Measurements from ENCODE around the gene APOE. TPM values are rescaled to one million over a fixed set of nuclear protein-coding genes. Genes with fewer than 3 reads are reported as not detected.
A peak's percentile ranks its signal among the peaks of the same experiment; 100 is the strongest.

Gene APOE
- total RNA-seq, 1 donor from 2014 or later = 258 TPM

GRCh38 chr19:44948237-44948636 is 42.6 kb downstream of the APOE start:
- no peaks in the 10 kb centered on the region for H3K9me3 Mint-ChIP-seq (ENCODE audit: unreplicated experiment)
- H3K4me1 Mint-ChIP-seq (ENCODE audit: unreplicated experiment) = no peaks in the 10 kb centered on the region
- peaks cover 2% of the 10 kb centered on the region for H3K27me3 Mint-ChIP-seq (ENCODE audit: unreplicated experiment)
- no peak for DNase-seq (ENCODE audit: low spot score)
- no peak overlapping the region for H3K27ac Mint-ChIP-seq (ENCODE audit: unreplicated experiment)
- TF ChIP-seq CTCF (IDR thresholded peaks at IDR 0.05; ENCODE audit: unreplicated experiment) = no peak
- H3K4me3 Mint-ChIP-seq (ENCODE audit: unreplicated experiment) = no peak overlapping the region
- H3K36me3 Mint-ChIP-seq (ENCODE audit: low read depth, unreplicated experiment) = no peaks in the 10 kb centered on the region

- Mint-ChIP-seq H3K9me3 (ENCODE audit: unreplicated experiment) (no peaks in the 10 kb centered on the region), H3K4me3 (ENCODE audit: unreplicated experiment) (no peak overlapping the region), H3K36me3 (ENCODE audit: low read depth, unreplicated experiment) (no peaks in the 10 kb centered on the region), H3K27me3 (ENCODE audit: unreplicated experiment) (peaks cover 3% of the 10 kb centered on the region), H3K4me1 (ENCODE audit: unreplicated experiment) (peaks cover 2% of the 10 kb centered on the region), H3K27ac (ENCODE audit: unreplicated experiment) (no peak overlapping the region)
- no peak for DNase-seq (ENCODE audit: low spot score)
- TF ChIP-seq CTCF (IDR thresholded peaks at IDR 0.05; ENCODE audit: unreplicated experiment) = no peak
Measured at GRCh38 chr19:44948763-44949374, 43.3 kb downstream of the APOE start.

- Mint-ChIP-seq H3K27ac (ENCODE audit: unreplicated experiment) (no peak overlapping the region), H3K4me3 (ENCODE audit: unreplicated experiment) (no peak overlapping the region), H3K9me3 (ENCODE audit: unreplicated experiment) (no peaks in the 10 kb centered on the region), H3K27me3 (ENCODE audit: unreplicated experiment) (peaks cover 3% of the 10 kb centered on the region), H3K36me3 (ENCODE audit: low read depth, unreplicated experiment) (peaks cover 1% of the 10 kb centered on the region), H3K4me1 (ENCODE audit: unreplicated experiment) (peaks cover 4% of the 10 kb centered on the region)
- no peak for TF ChIP-seq CTCF (IDR thresholded peaks at IDR 0.05; ENCODE audit: unreplicated experiment)
- DNase-seq (ENCODE audit: low spot score) = no peak
Measured at GRCh38 chr19:44949550-44949949, 44.0 kb downstream of the APOE start.

GRCh38 chr19:44951179-44952159 is 45.9 kb downstream of the APOE start:
- Mint-ChIP-seq H3K27ac (ENCODE audit: unreplicated experiment) (no peak overlapping the region), H3K36me3 (ENCODE audit: low read depth, unreplicated experiment) (peaks cover 6% of the 10 kb centered on the region), H3K27me3 (ENCODE audit: unreplicated experiment) (peaks cover 12% of the 10 kb centered on the region), H3K4me1 (ENCODE audit: unreplicated experiment) (peaks cover 18% of the 10 kb centered on the region), H3K4me3 (ENCODE audit: unreplicated experiment) (peak overlapping the region; percentile 37), H3K9me3 (ENCODE audit: unreplicated experiment) (no peaks in the 10 kb centered on the region)
- peak; percentile 94 for TF ChIP-seq CTCF (IDR thresholded peaks at IDR 0.05; ENCODE audit: unreplicated experiment)
- peak; percentile 64 for DNase-seq (ENCODE audit: low spot score)

- Mint-ChIP-seq H3K4me1 (ENCODE audit: unreplicated experiment) (peaks cover 36% of the 10 kb centered on the region), H3K27me3 (ENCODE audit: unreplicated experiment) (peaks cover 12% of the 10 kb centered on the region), H3K9me3 (ENCODE audit: unreplicated experiment) (no peaks in the 10 kb centered on the region), H3K27ac (ENCODE audit: unreplicated experiment) (peak overlapping the region; percentile 99), H3K4me3 (ENCODE audit: unreplicated experiment) (peak overlapping the region; percentile 97), H3K36me3 (ENCODE audit: low read depth, unreplicated experiment) (peaks cover 6% of the 10 kb centered on the region)
- no peak for TF ChIP-seq CTCF (IDR thresholded peaks at IDR 0.05; ENCODE audit: unreplicated experiment)
- DNase-seq (ENCODE audit: low spot score) = no peak
Measured at GRCh38 chr19:44954278-44954648, 48.7 kb downstream of the APOE start.
